ENCODE data around the gene KCNK10.

- no peak for TF ChIP-seq POLR2A (IDR thresholded peaks at IDR 0.05)
- TF ChIP-seq, protein P1, sequence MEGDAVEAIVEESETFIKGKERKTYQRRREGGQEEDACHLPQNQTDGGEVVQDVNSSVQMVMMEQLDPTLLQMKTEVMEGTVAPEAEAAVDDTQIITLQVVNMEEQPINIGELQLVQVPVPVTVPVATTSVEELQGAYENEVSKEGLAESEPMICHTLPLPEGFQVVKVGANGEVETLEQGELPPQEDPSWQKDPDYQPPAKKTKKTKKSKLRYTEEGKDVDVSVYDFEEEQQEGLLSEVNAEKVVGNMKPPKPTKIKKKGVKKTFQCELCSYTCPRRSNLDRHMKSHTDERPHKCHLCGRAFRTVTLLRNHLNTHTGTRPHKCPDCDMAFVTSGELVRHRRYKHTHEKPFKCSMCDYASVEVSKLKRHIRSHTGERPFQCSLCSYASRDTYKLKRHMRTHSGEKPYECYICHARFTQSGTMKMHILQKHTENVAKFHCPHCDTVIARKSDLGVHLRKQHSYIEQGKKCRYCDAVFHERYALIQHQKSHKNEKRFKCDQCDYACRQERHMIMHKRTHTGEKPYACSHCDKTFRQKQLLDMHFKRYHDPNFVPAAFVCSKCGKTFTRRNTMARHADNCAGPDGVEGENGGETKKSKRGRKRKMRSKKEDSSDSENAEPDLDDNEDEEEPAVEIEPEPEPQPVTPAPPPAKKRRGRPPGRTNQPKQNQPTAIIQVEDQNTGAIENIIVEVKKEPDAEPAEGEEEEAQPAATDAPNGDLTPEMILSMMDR (IDR thresholded peaks at IDR 0.05 in 4 of 5, conservative IDR thresholded peaks at IDR 0.05 in 1 of 5) = no peak
Measured at GRCh38 chr14:88194531-88194930, 128.5 kb downstream of the KCNK10 start.

Data from gastrocnemius medialis (tissue), 4 donors.